Right lobe of liver (tissue), 6 donors: Measurements from ENCODE around the gene EPHA10. TPM values are rescaled to one million over a fixed set of nuclear protein-coding genes. Genes with fewer than 3 reads are reported as not detected.
A peak's percentile ranks its signal among the peaks of the same experiment; 100 is the strongest.

Experiments
- ATAC-seq, 4 donors: fragments of 200-7000 bp; cut with Tn5 transposase; one replicate each; pipeline ENCODE4 v1.9.1; 2020; ENCODE audit warnings: mild to moderate bottlenecking in 4 of 4, moderate library complexity in 4 of 4
- DNase-seq, 3 donors: peaks; one replicate each; pipeline ENCODE4 v3.0.0-alpha.2; 2020
- H3K27ac ChIP-seq, 3 donors: fragments of 200-600 bp; one replicate each; pipeline ENCODE4 v1.8.0; 2022
- H3K27me3 ChIP-seq, 2 donors: fragments of 200-600 bp; one replicate each; pipeline ENCODE4 v1.8.0; 2022
- H3K36me3 ChIP-seq, 4 donors: fragments of 200-600 bp; sonication (generic) in 1 of 4; one replicate each; pipeline versions ENCODE4 v1.5.1 to v1.8.0; 2017 to 2022; ENCODE audit warnings: control low read depth in 1 of 4
- H3K4me1 ChIP-seq, 4 donors: fragments of 200-600 bp; sonication (generic) in 1 of 4; one replicate each; pipeline versions ENCODE4 v1.5.1 to v1.8.0; 2017 to 2022; ENCODE audit warnings: control low read depth in 1 of 4
- H3K4me3 ChIP-seq, 3 donors: fragments of 200-600 bp; one replicate each; pipeline ENCODE4 v1.8.0; 2022
- H3K9me3 ChIP-seq, 4 donors: fragments of 200-600 bp; sonication (generic) in 1 of 4; one replicate each; pipeline versions ENCODE4 v1.5.1 to v1.8.0; 2017 to 2022; ENCODE audit warnings: control low read depth in 1 of 4
- POLR2A ChIP-seq: fragments of 450-650 bp; IDR thresholded peaks from one replicate; pipeline ENCODE4 v1.6.1; 2017; ENCODE audit warnings: antibody characterized with exemption, mild to moderate bottlenecking
- WGBS: methylation state at CpG from one replicate; pipeline ENCODE4 v1.1.6; 2018; ENCODE audit warnings: low coverage, low lambda C conversion rate; ENCODE audit not compliant: insufficient coverage; ENCODE audit errors: missing lambda C conversion rate; 5-methylcytosine and 5-hydroxymethylcytosine counted together
- intact Hi-C, 2 donors: fragments of 100-400 bp; cut with DNase I; formaldehyde crosslinking; loops; one replicate each; pipeline versions ENCODE4 v1.11.2 to v1.14.1; 2022
- long read RNA-seq: library from polyadenylated mRNA; unstranded; transcript quantifications from one replicate; pipeline ENCODE4 v2.0.0, GENCODE V29; 2019
- total RNA-seq, 6 experiments: library from RNA; depleted of rRNA in 2 of 6; stranded (reverse); fragments of >200 nt in 2 of 6; fragmentation: NEBNext Ultra II Directional in 3 of 6; extraction: Animal tissue kit (Norgen Biotek cat#: 25700) in 3 of 6; gene quantifications; one replicate each; pipeline versions ENCODE4 v1.1.0 to v1.2.4, GENCODE V29; 2016 to 2023
- TF ChIP-seq, protein P1 (sequence below), 4 donors: fragments of 200-600 bp in 3 of 4; fragments of 450-650 bp in 1 of 4; IDR thresholded peaks; one replicate each; pipeline versions ENCODE4 v1.5.1 to v1.8.0; 2016 to 2022; ENCODE audit warnings: antibody characterized with exemption in 4 of 4, mild to moderate bottlenecking in 2 of 4
- donor health status: DM: no; HTN: yes; CAD: no.
- donor health status: DM: no; HTN: no; CAD: no.
- donor health status: DM: no; HTN: no; CAD: no.
- donor health status: DM: no; HTN: yes; CAD: no.
- donor health status: DM: no; HTN: yes; CAD: no.

Gene EPHA10
- total RNA-seq: under 1 TPM in 2 of 6 experiments, not detected in 4; 0.07 to 0.16 TPM
- long read RNA-seq: 0 reads

DNA sequence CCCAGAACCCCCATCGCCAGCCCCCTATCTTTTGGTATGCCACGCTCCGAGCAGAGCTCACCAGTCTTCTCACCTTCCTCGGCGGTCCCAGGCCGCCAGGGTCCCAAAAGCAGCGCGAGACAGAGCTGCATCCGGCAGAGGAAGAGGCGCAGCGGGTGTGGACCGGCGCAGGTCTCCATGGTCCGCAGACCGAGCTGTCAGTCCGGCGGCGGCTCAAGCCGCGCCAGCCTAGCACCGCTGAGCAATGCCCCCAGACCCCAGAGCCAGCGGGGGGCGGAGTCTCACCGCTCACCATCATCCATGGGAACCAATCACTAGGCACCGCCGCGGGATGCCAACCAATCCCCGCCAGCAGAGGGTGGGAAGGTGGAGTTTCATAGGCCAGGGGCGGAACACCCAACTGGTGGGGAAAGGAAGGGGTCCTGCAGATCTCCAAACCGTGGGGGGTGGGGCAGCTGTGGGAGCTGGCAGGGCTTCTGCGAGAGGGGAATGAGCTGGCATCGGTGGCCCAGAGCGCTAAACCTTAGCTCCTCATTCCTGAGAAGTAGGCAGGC, at the start of gene EPHA10:
TSS of gene EPHA10 (minus strand) at position 233 of the 554 bp plus-strand sequence. CDS start at position 179, 54 bp downstream.
- no peak for DNase-seq
- Histone ChIP-seq H3K27ac (no peak within 1 kb of the TSS), H3K36me3 (no peaks in the 10 kb centered on the region), H3K9me3 (no peaks in the 10 kb centered on the region), H3K27me3 (peaks cover 0 to 19% of the 10 kb centered on the region in 2 donors), H3K4me3 (no peak within 1 kb of the TSS), H3K4me1 (no peaks in the 10 kb centered on the region)
- TF ChIP-seq, protein P1, sequence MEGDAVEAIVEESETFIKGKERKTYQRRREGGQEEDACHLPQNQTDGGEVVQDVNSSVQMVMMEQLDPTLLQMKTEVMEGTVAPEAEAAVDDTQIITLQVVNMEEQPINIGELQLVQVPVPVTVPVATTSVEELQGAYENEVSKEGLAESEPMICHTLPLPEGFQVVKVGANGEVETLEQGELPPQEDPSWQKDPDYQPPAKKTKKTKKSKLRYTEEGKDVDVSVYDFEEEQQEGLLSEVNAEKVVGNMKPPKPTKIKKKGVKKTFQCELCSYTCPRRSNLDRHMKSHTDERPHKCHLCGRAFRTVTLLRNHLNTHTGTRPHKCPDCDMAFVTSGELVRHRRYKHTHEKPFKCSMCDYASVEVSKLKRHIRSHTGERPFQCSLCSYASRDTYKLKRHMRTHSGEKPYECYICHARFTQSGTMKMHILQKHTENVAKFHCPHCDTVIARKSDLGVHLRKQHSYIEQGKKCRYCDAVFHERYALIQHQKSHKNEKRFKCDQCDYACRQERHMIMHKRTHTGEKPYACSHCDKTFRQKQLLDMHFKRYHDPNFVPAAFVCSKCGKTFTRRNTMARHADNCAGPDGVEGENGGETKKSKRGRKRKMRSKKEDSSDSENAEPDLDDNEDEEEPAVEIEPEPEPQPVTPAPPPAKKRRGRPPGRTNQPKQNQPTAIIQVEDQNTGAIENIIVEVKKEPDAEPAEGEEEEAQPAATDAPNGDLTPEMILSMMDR (IDR thresholded peaks at IDR 0.05): no peak
- no peak for TF ChIP-seq POLR2A
- intact Hi-C loops: no loop called here
- 4% methylated on average over 8 of the region's 33 CpGs for WGBS
- no peak for ATAC-seq

DNA sequence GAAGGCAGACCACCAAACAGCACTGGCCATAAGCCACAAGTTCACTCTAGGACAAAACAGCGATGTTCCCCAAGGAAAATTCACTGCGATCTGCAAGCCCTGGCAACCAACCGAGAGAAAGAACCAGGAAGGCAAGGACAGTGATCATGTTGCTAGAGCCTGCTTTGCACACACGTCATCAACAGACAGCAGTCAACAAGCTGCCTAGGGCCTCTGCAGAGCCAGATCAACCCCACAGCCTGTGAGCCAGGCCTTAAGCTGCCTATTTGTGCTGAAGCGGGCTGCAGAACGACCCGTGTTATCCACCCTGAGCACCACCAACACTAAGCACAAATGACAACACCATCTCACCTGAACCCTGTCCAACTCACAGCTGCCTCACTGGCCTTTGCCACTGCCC, 49.3 kb upstream of the EPHA10 start:
- no peak for ATAC-seq
- no peak overlapping the region for H3K4me3 ChIP-seq
- WGBS: 96% methylated on average over 3 of the region's 7 CpGs
- peaks cover 0 to 15% (median 7%) of the 10 kb centered on the region in 4 donors for H3K4me1 ChIP-seq
- no peak overlapping the region for H3K27ac ChIP-seq
- no peak for TF ChIP-seq POLR2A
- TF ChIP-seq, protein P1 (IDR thresholded peaks at IDR 0.05): no peak
- peaks cover 0 to 10% (median 0%) of the 10 kb centered on the region in 4 donors for H3K36me3 ChIP-seq
- no peak for DNase-seq
- intact Hi-C loops: no loop called here
- H3K27me3 ChIP-seq: no peaks in the 10 kb centered on the region
- H3K9me3 ChIP-seq: no peaks in the 10 kb centered on the region

DNA sequence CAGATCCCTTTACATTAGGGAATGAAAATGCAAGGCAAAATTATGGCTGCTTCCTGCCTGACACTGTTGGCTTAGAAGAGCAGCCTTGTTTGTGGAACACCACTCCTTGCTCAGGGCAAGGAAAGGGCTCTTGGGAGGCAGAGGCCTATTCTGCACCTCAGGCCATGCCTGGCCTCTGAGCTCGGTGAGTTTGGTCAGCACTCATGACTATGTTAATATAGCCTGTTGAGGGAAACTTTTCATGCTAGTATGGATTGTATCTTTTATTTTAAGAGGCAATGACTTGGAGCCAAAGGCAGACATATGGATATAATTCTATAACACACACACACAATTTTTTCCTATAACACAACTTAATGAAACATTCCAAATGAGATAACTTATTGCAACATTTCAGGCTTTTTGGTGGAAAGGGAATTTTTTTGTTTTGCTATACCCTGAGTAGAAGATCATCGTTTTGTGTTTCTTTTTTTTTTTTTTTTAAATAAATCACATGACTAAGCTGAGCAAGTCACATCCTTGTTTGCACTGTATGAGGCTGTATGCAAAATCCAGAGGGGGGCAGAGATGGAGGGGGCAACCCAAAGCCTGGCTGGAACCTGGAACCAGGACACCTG, 48.7 kb upstream of the EPHA10 start:
- intact Hi-C loops: no loop called here
- TF ChIP-seq, protein P1 (IDR thresholded peaks at IDR 0.05): no peak
- TF ChIP-seq POLR2A: no peak
- 94% methylated on average over 2 of the region's 2 CpGs for WGBS
- Histone ChIP-seq H3K4me3 (no peak overlapping the region), H3K27ac (no peak overlapping the region), H3K4me1 (peaks cover 0 to 20% (median 9%) of the 10 kb centered on the region in 4 donors), H3K27me3 (no peaks in the 10 kb centered on the region), H3K9me3 (no peaks in the 10 kb centered on the region), H3K36me3 (peaks cover 0 to 10% (median 0%) of the 10 kb centered on the region in 4 donors)
- DNase-seq (no peak), ATAC-seq (no peak)

DNA sequence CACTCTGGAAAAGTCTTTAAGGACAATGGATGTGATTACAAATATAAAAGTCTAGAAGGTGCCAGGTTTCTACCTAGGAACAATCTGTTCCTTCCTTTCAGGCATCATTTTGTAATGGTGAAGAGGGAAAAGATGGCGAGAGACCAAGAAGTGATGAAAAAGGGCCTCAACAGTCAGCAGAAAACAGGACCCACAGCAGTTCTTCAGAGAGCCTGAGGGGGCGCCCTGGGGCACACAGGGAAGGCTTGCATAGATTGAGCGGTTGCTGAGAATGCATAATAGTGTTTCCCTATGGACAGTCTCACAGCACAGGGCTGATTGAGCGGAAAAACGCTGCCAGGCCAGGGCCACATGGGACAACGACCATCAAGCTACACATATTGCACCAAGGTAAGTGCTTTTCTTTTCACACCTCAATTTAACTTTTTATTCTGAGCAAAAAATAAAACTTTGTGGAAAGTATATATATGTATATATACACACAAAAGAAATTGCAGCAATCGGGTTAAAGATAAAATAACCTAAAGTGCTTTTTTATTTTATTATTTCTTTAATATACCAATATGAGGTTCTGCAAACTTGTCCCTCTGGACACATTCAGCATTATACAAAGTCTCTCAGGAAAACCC, 46.2 kb upstream of the EPHA10 start:
- no peaks in the 10 kb centered on the region for H3K9me3 ChIP-seq
- intact Hi-C loops: no loop called here
- WGBS: 45% methylated on average over 7 of the region's 7 CpGs
- peak; percentile 21 to 38 (median 30) for ATAC-seq
- peaks cover 0 to 20% (median 7%) of the 10 kb centered on the region in 4 donors for H3K4me1 ChIP-seq
- no peaks in the 10 kb centered on the region for H3K27me3 ChIP-seq
- TF ChIP-seq, protein P1 (IDR thresholded peaks at IDR 0.05): peak; percentile 47 to 72 (median 65)
- TF ChIP-seq POLR2A: no peak
- peaks cover 0 to 16% (median 0%) of the 10 kb centered on the region in 4 donors for H3K36me3 ChIP-seq
- no peak overlapping the region for H3K4me3 ChIP-seq
- H3K27ac ChIP-seq: no peak overlapping the region
- peak; percentile 50 to 69 (median 60) for DNase-seq
